ENCODE results near the gene KRT71. TPM values are rescaled to one million over a fixed set of nuclear protein-coding genes. Genes with fewer than 3 reads are reported as not detected.

The KRT71 gene
- total and polyA plus RNA-seq, 2 of the 8 experiments (the other 6 are each of a cell fraction or from before 2014, with no cell fraction given): not detected

- H3K4me1 ChIP-seq (replicated peaks in 1 of 4; ENCODE audit: control insufficient read depth in 3 of 4, insufficient read depth in 4 of 4, low read length in 3 of 4): no peaks in the 10 kb centered on the region; a peak in 2 of 7 replicates
- H2AK5ac ChIP-seq (ENCODE audit: low read depth, low read length): no peak overlapping the region
- no peaks in the 10 kb centered on the region for H3K36me3 ChIP-seq (ENCODE audit: control insufficient read depth in 2 of 4, insufficient read depth in 4 of 4, low read length in 3 of 4)
- CTCF ChIA-PET (ENCODE audit: partially characterized antibody): interaction anchor here (1.3 to 4.8 kb wide), 2 partner anchors 148 to 170 kb away, joined by 3 to 22 read pairs; no protein-coding TSS in a partner anchor
- H3K4me2 ChIP-seq (ENCODE audit: insufficient read depth in 1 of 2, low read depth in 2 of 2, low read length in 2 of 2): no peak overlapping the region
- no peak overlapping the region for H3K4ac ChIP-seq (replicated peaks; ENCODE audit: insufficient read length, low read depth, low read length)
- no peaks in the 10 kb centered on the region for H3K27me3 ChIP-seq (replicated peaks in 1 of 4; ENCODE audit: control insufficient read depth in 3 of 4, extremely low read depth in 1 of 4, insufficient read depth in 3 of 4, low read length in 3 of 4)
- DNase-seq (ENCODE audit: low read depth in 1 of 2, low spot score in 2 of 2): no peak
- H3K4me3 ChIP-seq (ENCODE audit: extremely low read depth in 1 of 4, insufficient read depth in 2 of 4, low read depth in 3 of 4, low read length in 4 of 4): no peak overlapping the region
- no peak overlapping the region for H3K27ac ChIP-seq (ENCODE audit: low read depth, low read length)
- no peak overlapping the region for H3K18ac ChIP-seq (ENCODE audit: extremely low read depth, low read length)
- H3K56ac ChIP-seq (replicated peaks; ENCODE audit: insufficient read length, low read depth, low read length): no peak overlapping the region
- no peak overlapping the region for H3K14ac ChIP-seq (ENCODE audit: insufficient read length)
- no peak overlapping the region for H2BK12ac ChIP-seq (ENCODE audit: low read depth, low read length)
- H3K79me1 ChIP-seq (ENCODE audit: low read depth, low read length): no peaks in the 10 kb centered on the region
- POLR2A ChIA-PET (ENCODE audit: partially characterized antibody): no interaction called here
- H4K5ac ChIP-seq (ENCODE audit: insufficient read length, low read depth, low read length): no peak overlapping the region
- no peak overlapping the region for H3K23ac ChIP-seq (ENCODE audit: insufficient read length)
- no peak overlapping the region for H4K8ac ChIP-seq (ENCODE audit: extremely low read depth, insufficient read depth, low read length)
- H4K20me1 ChIP-seq (replicated peaks in 1 of 2; ENCODE audit: control insufficient read depth in 1 of 2, insufficient read depth in 2 of 2, low read length in 2 of 2): no peaks in the 10 kb centered on the region
- H3K9ac ChIP-seq (replicated peaks in 1 of 4; ENCODE audit: extremely low read depth in 1 of 4, low read depth in 3 of 4, low read length in 3 of 4): no peak overlapping the region
- no peaks in the 10 kb centered on the region for H3K9me3 ChIP-seq (ENCODE audit: insufficient read depth in 2 of 2, low read depth in 1 of 2, low read length in 1 of 2)
- H2BK120ac ChIP-seq (replicated peaks; ENCODE audit: low read depth, low read length): no peak overlapping the region
- H4K91ac ChIP-seq (replicated peaks; ENCODE audit: insufficient read length, low read length): no peak overlapping the region
- 84% methylated on average over 7 of the region's 7 CpGs; no CpG with 5 or more reads in 1 of the 2 experiments for WGBS, 2 experiments (ENCODE audit: extremely low coverage in 1 of 2, insufficient coverage in 1 of 2, insufficient read length in 1 of 2, insufficient replicate concordance in 2 of 2, low coverage in 1 of 2, low lambda C conversion rate in 2 of 2, missing lambda C conversion rate in 1 of 2)
- no peaks in the 10 kb centered on the region for H3K23me2 ChIP-seq (ENCODE audit: low read depth, low read length)
- H3K79me2 ChIP-seq (ENCODE audit: control insufficient read depth in 1 of 2, insufficient read depth in 2 of 2, low read length in 2 of 2): no peaks in the 10 kb centered on the region
- no peak overlapping the region for H2BK5ac ChIP-seq (ENCODE audit: low read depth, low read length)
- no peak overlapping the region for H2BK15ac ChIP-seq (ENCODE audit: low read length)
- H2AFZ ChIP-seq (ENCODE audit: low read length): no peak overlapping the region
- no peak for TF ChIP-seq KDM4A (IDR thresholded peaks at IDR 0.05; ENCODE audit: low read depth, low read length, severe bottlenecking)
- no peak overlapping the region for H2BK20ac ChIP-seq (ENCODE audit: low read length)
- FAIRE-seq: no peak
Measured at GRCh38 chr12:52542785-52543318, 10.1 kb downstream of the KRT71 start.

Data from H1 (cell line).